GM12872 (cell line): ENCODE results near the gene ATP5F1C.

Source experiments
- TF ChIP-seq, protein P1 (sequence below): IDR thresholded peaks from 3 replicates; pipeline ENCODE4 v1.5.1; 2011; ENCODE audit warnings: low read depth, mild to moderate bottlenecking, low read length, moderate library complexity; ENCODE audit not compliant: insufficient read depth

ATP5F1C gene

GRCh38 chr10:7787150-7787856 is 674 bp upstream of the ATP5F1C start:
- TF ChIP-seq, protein P1, sequence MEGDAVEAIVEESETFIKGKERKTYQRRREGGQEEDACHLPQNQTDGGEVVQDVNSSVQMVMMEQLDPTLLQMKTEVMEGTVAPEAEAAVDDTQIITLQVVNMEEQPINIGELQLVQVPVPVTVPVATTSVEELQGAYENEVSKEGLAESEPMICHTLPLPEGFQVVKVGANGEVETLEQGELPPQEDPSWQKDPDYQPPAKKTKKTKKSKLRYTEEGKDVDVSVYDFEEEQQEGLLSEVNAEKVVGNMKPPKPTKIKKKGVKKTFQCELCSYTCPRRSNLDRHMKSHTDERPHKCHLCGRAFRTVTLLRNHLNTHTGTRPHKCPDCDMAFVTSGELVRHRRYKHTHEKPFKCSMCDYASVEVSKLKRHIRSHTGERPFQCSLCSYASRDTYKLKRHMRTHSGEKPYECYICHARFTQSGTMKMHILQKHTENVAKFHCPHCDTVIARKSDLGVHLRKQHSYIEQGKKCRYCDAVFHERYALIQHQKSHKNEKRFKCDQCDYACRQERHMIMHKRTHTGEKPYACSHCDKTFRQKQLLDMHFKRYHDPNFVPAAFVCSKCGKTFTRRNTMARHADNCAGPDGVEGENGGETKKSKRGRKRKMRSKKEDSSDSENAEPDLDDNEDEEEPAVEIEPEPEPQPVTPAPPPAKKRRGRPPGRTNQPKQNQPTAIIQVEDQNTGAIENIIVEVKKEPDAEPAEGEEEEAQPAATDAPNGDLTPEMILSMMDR, result no peak

DNA sequence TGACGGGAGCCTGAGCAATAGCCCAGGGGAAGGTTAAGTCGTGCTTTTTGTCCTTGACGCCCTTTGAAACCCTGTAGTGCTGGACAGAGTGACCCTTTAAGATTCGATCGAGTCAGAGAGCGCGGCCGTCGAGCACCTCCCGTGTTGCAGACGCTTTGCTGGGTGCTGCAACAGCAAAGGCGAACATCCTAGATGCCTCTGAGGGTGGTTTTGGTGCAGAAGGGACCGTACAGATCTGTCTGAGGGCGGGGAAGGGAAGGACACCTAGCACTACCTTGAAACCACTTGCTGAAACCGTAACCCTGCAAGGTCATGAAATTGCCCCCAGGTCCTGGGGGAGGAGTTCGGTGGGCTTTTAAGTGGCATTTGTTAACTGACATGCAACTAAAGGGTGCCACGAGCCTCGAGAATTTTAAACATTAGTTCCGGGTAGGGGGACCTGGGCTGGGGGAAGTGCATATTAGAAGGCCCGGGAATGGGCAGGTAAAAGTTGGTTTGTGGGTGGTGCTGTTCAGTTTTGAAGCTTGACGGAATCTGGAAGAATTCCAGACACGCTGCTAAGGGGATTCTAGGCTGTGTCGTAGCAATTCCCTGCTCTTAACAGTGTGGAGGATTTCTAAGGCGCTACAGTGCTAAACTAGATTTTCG is 786 bp downstream of the ATP5F1C start:
- TF ChIP-seq, protein P1, result no peak

- TF ChIP-seq, protein P1, result no peak
Observed at GRCh38 chr10:7789390-7789789, 1.4 kb downstream of the ATP5F1C start.

DNA sequence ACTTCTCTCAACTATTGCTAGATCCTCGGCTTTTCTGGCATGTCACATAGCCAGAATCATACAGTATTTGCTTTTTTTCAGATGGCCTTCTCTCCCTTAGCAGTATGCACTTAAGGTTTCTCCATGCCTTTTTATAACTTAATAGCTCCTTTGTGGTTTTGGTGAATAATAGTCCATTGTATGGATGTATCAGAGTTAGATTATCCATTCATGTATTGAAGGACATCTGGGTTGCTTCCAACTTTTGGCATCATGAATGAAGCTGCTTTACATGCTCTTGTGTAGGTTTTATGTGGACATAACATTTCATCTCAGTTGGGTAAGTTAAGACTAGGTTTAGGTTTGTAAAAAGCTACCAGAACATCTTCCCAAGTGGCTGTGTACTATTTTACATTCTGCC is 4.6 kb downstream of the ATP5F1C start:
- TF ChIP-seq, protein P1, result no peak

GRCh38 chr10:7794251-7795026 is 6.5 kb downstream of the ATP5F1C start:
- TF ChIP-seq, protein P1, result no peak

DNA sequence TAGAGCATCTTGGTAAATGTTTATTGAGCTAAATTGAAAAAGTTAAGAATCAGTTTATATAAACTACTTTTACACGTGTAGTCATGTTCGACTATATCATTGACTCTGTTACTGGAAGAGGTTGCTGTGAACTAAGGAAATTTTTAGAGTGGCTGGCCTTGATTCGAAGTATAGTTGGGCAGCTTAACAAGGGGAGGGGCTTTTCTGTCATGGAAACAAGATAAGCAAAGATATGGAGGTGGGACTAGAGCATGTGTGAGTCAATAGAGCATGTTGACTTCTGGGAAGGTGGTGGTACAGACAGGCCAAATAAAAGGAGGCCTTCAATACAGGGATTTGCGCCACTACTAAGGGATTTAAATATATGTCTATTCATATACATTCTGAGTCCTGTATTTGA is 7.6 kb downstream of the ATP5F1C start:
- TF ChIP-seq, protein P1, result no peak

DNA sequence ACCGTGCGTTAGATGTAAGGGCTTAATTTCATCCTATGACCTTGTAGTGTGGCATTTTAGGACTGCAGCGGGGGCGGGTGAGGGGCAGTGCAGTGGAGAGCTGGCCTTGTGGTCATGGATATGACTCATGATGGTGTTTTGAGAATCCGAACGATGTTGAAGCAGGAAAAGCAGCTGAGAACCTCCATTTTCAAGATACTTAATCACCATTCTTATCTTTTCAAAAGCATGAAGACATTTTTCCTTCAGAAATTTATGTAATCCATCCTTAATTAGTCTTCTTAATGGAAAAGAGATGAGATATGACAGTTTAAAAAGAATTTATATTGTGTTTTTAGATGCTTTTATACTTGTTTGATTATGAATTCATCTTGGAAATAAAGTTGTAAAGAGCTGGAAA is 9.6 kb downstream of the ATP5F1C start:
- TF ChIP-seq, protein P1, result no peak
